GM18520 (cell line): ENCODE data around the gene SNTG2.

ENCODE experiments used
- ATAC-seq: cut with Tn5 transposase; IDR thresholded peaks from one replicate; pipeline ENCODE4 v1.9.1; 2021; ENCODE audit not compliant: unreplicated experiment

The SNTG2 gene

DNA sequence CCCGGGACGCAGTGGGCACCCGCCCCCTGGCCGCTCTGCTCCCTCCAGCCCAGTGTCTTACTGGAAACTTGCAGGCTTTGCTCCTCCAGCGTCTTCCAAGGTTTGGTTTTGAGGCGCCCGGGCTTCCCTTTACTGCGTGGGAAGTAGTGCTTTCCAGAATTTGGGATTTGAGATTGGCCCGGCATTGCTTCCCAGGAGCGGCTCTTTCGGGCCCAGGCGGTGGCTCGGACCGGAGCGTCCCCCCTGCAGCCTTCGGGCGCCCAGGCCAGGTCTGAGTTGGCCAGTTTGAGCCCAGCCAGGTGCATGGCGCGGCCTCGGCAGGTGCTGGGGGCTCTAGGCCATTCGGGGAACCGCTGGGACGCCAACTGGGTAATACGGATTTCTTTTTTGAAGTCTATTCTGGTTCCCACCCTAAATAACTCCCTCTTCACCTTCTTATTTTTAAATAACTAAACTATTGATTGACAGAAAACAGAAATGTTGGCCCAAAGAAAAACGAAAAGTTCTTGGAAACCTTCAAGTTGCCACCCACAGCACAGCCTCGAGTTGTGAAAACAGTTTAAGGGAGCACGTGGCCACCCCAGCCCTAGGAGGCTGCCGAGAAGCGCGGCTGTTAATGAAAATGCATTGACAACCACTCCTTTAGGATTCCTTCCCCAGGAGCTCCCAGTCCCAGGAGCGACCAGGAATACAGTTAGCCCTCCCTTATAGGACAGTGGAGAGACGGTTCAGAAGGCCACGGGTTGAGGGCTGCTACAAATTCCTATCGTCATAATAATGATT, 766 bp downstream of the SNTG2 start:
- no peak for ATAC-seq

DNA sequence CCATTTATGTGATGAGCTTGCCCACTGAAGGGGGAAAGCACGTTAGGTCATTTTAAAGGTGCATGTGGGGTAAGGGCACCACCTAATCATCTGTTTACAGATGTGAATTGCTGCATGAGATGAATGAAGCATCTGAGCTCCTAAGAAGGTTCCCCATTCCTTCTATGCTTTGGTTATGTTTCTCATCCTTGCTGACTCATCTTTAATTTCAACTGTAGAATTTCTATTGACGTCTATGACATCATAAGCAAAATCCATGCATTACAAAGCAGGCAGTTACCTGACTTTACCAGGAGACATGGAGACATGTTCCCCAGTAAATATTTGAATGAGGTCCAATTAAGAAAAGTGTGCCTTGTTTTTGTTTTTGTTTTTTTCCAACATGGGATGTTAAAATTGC, 2.8 kb downstream of the SNTG2 start:
- ATAC-seq, result no peak

DNA sequence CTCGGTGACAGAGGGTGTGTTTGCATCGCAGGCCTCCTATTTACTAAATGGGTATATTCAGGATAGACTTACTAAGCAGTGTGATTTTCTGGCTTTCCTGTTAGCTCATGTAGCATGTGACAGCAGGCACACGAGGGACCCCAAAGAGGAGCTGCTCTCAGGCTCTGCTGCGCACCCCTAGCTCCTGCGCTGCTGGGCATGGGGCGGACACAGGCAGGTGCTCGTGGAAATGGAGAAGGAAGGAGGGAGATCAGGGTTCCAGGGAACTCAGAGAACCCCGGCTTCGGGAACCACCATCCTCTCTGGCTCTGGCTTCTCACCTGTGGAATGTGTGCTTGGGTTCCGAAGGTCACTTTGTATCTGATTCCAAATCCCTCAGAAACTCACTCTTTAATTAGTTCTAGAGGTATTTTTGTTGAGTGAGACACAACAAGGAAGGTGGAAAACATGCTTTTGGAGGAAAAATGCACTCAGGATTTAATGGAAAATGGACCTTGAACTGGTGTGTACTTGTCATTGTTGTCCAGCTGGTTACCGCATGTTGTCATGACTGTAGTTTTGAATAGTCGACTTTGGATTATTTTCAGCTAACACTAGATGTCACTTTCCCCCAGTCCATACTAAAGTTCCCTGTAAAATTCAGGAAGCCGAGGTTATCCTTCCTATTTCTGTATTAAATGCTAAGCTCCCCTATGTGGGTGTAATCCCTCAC, 3.5 kb downstream of the SNTG2 start:
- ATAC-seq, result no peak

DNA sequence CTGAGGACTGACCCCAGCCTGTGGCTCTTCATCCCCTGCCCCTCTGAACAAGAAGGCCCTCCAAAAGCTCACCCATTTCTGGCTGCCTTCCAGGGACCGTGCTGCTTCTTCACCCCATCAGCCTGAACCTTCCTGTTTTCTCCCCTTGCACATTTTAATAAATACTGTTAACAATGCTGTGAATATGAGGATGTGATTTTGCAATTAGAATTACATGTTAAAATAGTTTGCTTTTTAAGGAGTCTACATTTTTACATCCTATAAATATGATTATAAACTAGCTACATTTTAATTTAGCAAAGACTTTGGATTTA, 4.0 kb downstream of the SNTG2 start:
- no peak for ATAC-seq

GRCh38 chr2:955829-956731, 5.4 kb downstream of the SNTG2 start:
- ATAC-seq, result no peak

DNA sequence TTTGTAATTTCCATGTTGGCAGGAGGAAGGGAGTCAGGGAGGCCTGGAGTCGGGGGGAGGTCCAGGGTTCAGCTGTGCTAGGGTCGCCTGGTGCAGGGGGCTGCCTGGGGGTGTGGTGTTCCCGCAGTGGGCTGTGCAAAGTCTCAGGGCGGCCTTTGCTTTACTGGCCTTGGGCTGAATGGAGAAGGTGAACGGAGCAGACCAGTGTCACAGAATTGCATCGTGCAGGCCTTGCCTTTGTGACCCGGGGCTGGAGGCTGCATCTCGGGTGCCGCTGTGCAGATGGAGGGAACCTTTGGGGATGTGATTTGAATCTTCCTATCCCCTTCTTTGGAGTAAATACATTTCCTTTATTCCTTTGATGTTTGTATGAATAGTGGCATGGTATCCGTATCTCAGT, 8.8 kb downstream of the SNTG2 start:
- no peak for ATAC-seq

DNA sequence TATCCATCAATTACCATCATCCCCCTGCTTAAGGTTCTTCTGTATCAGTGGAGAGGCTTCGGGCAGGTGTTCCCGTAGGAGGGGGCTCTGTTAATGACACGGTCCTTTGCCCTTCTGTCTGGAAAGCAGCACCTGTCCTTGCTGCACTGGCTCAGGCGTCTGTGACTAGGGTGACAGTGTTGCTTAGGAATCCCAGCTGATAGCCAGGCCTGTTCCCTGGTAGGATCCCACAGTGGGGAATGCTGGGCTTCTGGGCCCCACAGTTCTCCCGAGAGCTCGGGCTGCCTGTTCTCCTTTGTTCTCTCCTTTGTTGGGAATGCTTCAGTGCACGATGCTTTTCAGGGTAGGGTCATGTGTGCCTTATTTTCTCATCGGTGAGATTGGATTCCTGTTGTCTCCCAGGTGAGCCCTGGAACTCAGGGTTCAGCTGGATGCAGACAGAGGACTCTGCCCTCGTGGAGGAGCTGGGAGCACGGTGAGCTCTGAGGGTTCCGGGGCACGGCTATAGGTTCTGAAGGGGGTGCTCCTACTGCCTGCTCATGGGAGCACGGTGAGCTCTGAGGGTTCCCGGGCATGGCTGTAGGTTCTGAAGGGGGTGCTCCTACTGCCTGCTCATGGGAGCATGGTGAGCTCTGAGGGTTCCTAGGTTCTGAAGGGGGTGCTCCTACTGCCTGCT, 9.6 kb downstream of the SNTG2 start:
- ATAC-seq, result no peak

- no peak for ATAC-seq
Observed at GRCh38 chr2:961786-962185, 11.1 kb downstream of the SNTG2 start.

- ATAC-seq, result no peak
Observed at GRCh38 chr2:963876-964275, 13.2 kb downstream of the SNTG2 start.

DNA sequence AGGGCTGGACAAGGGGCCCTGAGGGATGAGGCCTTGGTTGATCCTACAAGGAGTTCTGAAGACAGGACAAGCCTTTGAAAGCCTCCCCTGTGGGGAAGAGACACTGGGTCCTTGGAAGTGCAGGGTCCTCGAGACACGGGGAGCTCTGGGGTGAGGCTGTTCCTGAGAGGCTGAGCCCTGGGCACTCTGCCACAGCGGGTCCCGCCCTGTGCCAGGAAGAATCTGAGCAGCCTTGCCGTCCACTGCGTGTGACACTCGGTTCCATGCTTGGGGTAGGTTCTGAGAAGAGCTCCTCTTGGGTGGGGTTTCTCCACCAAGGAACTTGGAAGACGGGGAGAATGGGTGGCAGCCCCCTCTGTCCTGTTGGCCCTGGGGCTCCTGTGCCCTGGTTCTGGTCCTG, 13.9 kb downstream of the SNTG2 start:
- no peak for ATAC-seq

DNA sequence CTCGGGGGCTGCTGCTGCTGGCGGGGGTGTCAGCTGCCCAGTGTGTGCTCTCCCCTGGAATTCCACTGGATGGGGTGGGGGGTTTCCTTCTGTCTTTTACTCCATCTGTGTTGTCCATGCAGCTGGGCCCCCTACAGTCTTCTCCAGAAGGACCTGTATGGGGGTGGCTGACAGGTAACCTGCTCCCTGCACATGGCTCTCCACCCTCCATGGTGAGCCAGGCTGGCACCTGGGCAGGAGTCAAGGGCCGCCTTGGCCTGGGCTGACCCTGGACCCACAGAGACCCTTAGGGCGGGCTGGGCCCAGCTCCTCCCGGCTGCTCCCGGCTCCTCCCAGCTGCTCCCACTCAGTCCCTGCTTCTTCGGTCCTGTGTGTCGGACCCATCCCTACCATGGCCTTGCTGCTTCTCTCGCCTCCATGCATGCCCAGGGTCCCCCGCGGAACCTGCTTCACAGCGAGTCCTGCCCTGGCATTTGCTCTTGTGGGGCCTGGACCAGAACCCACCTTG, 15.0 kb downstream of the SNTG2 start:
- ATAC-seq, result no peak

DNA sequence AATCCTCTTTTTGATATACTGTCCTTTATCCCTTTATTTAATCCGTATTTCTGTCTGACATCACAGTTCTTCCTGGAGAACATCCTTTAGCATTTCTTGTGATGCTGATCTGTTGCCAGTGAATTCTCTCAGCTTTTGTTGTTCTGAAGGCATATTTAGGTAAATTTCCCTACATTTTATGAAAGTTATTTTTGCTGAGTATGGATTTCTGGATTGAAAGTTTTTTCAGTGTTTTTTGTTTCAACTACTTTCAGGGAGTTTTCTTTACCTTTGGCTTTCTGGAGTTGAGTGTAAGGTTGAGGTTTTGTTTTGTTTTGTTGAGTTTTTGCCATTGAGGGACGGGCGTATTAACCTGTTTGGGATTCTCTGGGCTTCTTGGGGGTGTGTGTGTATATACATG, 22.5 kb downstream of the SNTG2 start:
- ATAC-seq, result no peak

DNA sequence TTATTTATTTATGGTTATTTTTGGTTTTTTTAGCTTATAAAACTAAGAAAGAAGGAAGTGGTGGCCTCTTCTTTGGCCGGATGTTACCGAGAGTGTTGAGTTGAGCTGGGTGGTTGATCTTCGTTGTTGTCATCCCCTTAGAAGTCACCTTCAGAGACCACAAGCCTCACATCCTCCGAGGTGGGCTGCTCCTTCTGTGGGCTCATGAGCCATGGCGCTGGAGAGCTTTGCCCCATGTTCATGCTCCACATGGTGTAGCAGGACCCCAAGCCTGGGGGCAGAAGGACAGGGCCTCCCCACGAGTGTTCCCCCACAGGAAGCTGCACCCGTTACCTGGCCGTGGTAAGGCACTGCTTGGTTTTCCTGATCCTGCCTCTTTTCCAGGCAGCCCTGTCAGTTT, 23.4 kb downstream of the SNTG2 start:
- no peak for ATAC-seq

GRCh38 chr2:974502-974901, 23.9 kb downstream of the SNTG2 start:
- no peak for ATAC-seq

DNA sequence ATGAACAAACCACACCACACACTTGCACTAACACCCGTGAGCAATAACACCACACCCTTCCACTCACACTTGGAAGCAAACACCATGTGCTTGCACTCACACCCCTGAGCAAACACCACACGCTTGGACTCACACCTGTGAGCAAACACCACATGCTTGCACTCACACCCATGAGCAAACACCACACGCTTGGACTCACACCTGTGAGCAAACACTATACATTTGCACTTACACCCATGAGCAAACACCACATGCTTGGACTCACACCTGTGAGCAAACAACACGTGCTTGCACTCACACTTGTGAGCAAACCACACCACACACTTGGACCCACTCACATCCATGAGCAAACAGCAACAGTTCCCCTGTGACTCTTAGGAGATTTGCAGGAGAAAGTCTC, 24.4 kb downstream of the SNTG2 start:
- no peak for ATAC-seq

GRCh38 chr2:979069-979928, 28.6 kb downstream of the SNTG2 start:
- no peak for ATAC-seq

DNA sequence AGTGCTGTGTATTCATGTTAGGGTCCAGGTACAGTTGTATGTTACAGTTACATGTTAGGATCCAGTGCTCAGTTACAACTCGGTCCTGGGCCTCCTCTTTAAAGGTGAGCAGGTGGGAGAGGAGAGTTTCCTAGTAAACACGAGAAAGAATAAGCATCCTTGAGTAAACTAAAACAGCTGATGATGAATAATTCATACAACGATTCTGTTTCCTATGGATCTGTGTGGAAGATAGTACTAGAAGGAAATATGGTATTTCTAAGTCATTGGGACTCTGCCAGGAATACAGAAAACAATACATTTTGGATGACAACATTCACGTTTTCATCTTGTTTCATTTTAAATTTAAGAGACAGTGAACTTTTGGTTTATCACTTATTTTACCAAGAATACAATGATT, 29.5 kb downstream of the SNTG2 start:
- no peak for ATAC-seq

- no peak for ATAC-seq
Observed at GRCh38 chr2:981258-981657, 30.6 kb downstream of the SNTG2 start.

GRCh38 chr2:981759-982158, 31.1 kb downstream of the SNTG2 start:
- ATAC-seq, result no peak

GRCh38 chr2:985317-985898, 34.8 kb downstream of the SNTG2 start:
- no peak for ATAC-seq
